ENCODE results near the gene CHMP1A.
A peak's percentile ranks its signal among the peaks of the same experiment; 100 is the strongest.

CHMP1A gene

GRCh38 chr16:89623511-89624261 lies 33.8 kb downstream of the CHMP1A start:
- no peak for DNase-seq

DNA sequence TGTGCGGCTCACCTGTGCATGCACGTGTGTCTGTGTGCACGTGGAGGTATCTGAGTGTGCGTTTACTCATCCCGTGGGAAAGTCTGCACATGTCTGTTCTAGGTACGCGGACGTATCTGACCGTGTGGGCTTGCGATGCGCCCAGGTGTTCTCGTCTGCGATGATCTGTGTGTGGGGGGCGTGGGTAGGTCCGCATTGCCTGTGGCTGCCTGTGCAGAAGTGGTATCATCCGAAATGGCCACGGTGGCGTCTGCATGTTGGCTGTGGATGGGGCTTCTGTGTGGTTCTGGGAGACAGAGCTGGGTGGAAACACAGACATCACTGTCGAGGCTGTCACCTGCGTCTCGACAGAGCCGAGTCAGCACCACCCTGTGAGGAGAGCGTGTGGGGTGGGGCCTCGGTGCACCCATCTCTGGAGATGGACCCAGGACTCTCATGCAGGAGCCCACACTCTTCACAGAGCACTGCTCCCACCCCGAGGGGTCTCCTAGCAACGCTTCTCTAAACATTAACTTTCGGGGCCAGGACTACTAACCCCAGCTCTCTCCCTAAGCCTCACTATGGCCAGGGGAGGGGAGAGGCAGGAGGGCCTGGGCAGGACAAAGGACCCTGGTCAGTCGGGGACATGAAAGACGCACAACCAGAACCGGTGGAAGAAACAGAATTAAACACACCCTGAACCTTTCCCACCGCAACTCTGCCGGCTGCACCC lies 35.7 kb downstream of the CHMP1A start:
- DNase-seq = no peak

DNA sequence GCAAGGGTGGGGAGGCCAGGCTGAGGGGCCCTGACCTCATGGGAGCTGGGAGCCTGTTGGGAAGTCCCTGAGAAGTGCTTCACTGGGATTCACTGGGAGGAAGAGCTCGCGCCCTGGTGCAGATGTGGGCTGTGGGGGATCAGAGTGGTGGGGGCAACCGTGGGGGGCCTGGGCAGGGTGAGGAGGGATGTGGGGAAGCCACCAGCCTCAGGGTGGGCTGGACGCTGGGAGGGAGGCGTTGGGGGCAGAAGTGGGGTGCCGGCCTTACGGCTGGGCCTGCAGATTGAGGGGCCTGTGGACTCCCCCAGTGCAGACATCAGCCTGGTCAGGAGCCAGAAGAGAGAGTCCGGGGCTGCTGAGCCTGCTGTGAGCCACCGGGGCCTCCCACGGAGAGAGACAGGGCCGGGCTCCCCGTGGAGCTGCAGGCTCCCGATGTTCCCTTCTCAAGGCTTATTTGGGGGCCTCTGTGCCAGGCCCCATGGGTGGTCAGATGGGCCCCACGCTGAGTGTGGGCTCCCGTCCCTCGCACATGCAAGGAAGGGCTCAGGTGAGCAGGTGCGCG lies 36.3 kb downstream of the CHMP1A start:
- no peak for DNase-seq

DNA sequence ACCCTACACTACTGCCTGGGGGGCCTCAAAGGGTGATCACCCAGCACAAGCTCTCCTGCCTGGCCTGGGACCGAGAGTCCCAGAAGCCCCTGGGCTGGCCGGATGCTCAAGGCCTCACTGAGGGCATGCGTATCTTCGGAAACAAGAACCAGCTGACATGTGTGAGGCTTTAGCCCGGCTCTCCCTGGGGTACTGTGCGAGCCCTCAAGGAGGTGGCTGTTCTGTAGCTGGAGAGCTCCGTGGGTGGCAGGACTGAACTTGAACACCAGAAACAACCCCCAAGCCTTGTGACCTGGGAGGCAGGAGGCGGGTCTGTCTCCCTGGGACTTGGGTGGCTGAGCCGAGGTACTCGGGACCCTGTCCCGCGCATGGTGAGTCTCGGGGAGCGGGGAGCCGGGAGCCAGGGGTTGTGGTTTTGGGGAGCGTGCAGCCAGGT lies 37.1 kb downstream of the CHMP1A start:
- DNase-seq = peak in 1 of 4 experiments; percentile 27

DNA sequence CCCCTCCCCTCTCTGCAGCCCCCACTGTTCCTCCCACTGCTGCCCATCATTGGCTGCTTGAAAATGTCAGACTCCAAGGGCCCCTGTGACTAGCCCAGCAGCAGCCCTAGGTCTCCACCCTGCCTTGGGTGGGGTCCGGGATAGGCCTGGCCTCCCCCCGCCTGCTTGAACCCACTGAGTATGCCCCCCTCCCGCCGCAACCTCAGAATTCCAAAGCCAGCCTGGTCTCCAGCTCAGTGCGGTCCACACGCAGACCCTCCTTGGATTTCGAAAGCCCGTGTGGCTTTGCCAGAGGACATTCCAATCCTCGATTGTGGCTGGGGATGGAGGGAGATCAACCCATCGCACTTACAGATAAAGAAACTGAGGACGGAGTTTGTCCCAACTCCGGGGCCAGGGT lies 37.7 kb downstream of the CHMP1A start:
- no peak for DNase-seq

GRCh38 chr16:89618109-89618998 lies 39.2 kb downstream of the CHMP1A start:
- no peak for DNase-seq

- DNase-seq = no peak
Measured at GRCh38 chr16:89617036-89617435, 40.5 kb downstream of the CHMP1A start.

DNA sequence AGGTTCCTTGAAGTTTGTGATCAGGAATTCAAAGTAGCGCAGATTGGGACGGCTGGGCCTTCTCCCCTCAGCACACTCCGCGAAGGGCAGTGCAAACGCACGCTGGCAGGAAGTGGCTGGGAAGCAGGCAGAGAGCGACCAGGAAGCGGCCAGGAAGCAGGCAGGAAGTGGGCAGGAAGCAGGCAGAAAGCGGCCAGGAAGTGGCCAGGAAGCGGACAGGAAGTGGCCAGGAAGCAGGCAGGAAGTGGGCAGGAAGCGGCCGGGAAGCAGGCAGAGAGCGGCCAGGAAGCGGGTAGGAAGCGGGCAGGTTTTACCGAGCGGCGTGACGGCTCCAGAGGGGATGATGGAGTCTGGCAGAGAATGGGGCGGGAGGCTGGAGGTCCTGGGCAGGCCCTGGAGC lies 40.9 kb downstream of the CHMP1A start:
- DNase-seq = no peak

GRCh38 chr16:89615596-89616090 lies 41.9 kb downstream of the CHMP1A start:
- DNase-seq = peak; percentile 32 to 68 (median 48)

GRCh38 chr16:89615176-89615575 lies 42.3 kb downstream of the CHMP1A start:
- no peak for DNase-seq

DNA sequence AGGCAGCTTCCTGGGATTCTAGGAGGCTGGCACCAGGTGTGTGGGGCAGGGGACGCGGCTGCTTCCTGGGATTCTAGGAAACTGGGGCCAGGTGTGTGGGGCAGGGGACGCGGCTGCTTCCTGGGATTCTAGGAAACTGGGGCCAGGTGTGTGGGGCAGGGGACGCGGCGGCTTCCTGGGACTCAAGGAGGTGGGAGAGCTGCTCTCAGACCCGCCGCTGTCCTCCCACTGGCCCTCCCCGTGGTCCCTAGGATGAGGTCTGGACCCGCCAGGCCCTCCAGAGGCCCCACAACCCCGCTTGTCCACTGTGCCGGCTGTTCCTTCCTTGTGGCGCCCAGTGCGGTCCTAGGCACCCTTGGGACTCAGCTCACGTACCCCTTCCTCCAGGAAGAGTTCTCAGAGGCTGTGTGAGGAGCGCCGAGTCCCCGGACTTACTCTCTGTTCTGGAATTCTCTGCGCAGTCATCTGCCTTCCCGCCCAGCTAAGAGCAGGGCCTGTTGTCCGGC lies 43.5 kb downstream of the CHMP1A start:
- DNase-seq = no peak

- peak; percentile 32 to 67 (median 50) for DNase-seq
Measured at GRCh38 chr16:89613231-89613953, 44.1 kb downstream of the CHMP1A start, which contains the start of gene DPEP1. Gene DPEP1, plus strand, starts transcription at chr16:89613642. Its CDS starts 16,769 bp downstream, at chr16:89630411.

DNA sequence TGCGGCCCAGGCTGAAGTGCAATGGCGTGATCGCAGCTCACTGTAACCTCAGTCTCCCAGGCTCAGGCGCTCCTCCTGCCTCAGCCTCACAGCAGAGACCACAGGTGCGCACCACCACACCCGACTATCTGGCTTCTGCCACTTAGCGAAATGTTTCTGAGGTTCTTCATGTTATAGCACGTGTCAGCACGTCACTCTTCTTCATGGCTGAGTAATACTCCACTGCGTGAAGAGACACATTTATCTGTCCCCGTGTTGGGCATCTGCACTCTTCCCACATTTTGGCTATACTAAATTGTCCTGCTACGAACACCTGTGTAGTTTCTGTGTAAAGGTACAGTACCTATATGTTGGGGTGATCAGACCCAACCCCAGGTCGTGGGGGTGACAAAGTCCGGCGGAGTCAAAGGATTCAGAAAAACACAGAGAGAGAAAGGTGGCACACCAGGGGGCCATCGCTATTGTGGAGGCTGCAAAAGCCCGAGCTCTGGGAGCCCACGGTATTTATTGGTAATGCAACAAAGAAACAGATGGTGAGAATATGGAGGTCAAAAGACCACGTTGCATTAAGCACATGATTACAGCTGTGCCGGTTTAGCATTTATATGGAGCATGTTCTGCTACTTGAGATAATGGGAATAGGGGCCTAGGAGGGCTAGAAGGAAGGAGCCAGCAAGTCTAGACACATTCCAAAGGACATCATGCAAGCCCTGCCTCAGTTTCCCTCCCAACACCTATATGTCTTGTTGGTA lies 44.9 kb downstream of the CHMP1A start:
- DNase-seq = no peak

- DNase-seq = no peak
Measured at GRCh38 chr16:89610108-89610453, 47.4 kb downstream of the CHMP1A start.

GRCh38 chr16:89607937-89608740 lies 49.4 kb downstream of the CHMP1A start:
- no peak for DNase-seq

DNA sequence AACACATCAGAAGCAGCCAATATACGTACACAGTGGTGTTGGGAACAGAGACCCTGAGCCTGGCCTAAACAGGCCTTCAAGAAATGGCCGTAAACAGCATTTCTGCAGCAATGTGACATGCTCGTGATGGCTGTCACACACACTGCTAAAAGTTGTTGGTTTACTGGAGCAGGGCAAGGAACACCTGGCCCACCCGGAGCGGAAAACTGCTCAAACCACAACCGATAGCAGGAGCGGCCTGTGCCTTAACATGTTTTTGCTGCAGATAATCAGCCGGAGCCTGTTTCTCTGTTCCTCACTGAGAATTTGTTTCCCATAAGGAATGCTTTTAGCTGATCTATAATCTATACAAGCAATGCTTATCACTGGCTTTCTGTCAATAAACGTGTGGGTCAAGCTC lies 50.1 kb downstream of the CHMP1A start:
- DNase-seq = no peak

- no peak for DNase-seq
Measured at GRCh38 chr16:89606006-89606405, 51.5 kb downstream of the CHMP1A start.

DNA sequence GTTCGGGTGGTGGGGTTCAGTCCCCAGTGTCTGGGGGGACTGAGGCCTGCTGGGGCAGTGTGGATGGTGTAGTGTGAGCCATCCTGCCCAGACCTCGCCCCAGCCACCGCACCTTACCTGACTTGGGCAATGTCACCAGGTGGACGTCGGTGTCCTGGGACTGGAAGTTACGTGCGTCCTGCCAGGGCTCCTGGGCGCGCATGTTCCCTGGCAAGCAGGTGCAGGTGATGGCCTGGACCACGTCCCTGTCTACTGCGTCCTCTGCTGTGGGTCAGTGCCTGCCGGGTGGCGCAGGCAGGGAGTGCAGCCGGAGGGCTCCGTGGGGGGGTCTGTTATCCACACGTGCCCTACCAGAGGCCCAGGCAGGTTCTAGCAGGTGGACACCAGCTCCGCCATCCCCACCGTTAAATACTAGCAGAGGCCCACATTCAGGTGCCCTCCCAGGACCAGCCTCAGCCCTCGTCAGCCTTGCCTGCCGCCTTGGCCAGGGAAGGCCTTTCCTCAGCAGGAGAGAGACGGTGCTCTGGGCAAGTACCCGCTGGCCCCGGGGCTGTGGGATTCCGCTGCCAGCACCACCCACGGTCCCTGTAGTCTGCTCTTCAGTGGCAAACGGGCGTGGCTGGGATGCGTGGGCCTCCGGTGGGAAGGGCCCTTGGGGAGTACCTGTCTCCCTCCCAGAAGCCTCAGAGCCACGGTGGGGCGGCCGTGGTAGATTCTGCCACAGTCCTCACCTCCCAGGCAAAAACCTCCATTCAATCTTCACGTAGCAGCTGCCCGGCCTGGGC lies 52.1 kb downstream of the CHMP1A start:
- no peak for DNase-seq

- no peak for DNase-seq
Measured at GRCh38 chr16:89604764-89605163, 52.7 kb downstream of the CHMP1A start.

All from suppressor macrophage (primary cell).